Measurements from ENCODE around the gene ZBTB16. TPM values are rescaled to one million over a fixed set of nuclear protein-coding genes. Genes with fewer than 3 reads are reported as not detected.
A peak's percentile ranks its signal among the peaks of the same experiment; 100 is the strongest.

ZBTB16 gene
- total and polyA plus RNA-seq, 4 donors: 8.9 to 140 (median 34.5) TPM

GRCh38 chr11:114148013-114148382, 88.5 kb downstream of the ZBTB16 start:
- no peak overlapping the region for H3K9ac ChIP-seq (ENCODE audit: low read depth in 1 of 2, low read length in 2 of 2)
- no peak overlapping the region for H3K4me3 ChIP-seq (ENCODE audit: low read depth in 1 of 3, low read length in 3 of 3)
- DNase-seq (ENCODE audit: low spot score): no peak
- H3K27ac ChIP-seq (ENCODE audit: low read depth in 1 of 2, low read length in 2 of 2): peak overlapping the region in 1 of 2 donors; percentile 19
- no peaks in the 10 kb centered on the region for H3K27me3 ChIP-seq (ENCODE audit: control insufficient read depth in 4 of 4, insufficient read depth in 4 of 4, low read length in 3 of 4)
- peaks cover 0 to 4% (median 1%) of the 10 kb centered on the region in 4 donors for H3K36me3 ChIP-seq (ENCODE audit: control insufficient read depth in 4 of 4, insufficient read depth in 3 of 4, low read depth in 1 of 4, low read length in 3 of 4)
- TF ChIP-seq, protein P1, sequence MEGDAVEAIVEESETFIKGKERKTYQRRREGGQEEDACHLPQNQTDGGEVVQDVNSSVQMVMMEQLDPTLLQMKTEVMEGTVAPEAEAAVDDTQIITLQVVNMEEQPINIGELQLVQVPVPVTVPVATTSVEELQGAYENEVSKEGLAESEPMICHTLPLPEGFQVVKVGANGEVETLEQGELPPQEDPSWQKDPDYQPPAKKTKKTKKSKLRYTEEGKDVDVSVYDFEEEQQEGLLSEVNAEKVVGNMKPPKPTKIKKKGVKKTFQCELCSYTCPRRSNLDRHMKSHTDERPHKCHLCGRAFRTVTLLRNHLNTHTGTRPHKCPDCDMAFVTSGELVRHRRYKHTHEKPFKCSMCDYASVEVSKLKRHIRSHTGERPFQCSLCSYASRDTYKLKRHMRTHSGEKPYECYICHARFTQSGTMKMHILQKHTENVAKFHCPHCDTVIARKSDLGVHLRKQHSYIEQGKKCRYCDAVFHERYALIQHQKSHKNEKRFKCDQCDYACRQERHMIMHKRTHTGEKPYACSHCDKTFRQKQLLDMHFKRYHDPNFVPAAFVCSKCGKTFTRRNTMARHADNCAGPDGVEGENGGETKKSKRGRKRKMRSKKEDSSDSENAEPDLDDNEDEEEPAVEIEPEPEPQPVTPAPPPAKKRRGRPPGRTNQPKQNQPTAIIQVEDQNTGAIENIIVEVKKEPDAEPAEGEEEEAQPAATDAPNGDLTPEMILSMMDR (IDR thresholded peaks at IDR 0.05; ENCODE audit: low read depth, low read length, missing input control): no peak
- TF ChIP-seq NR2F2 (IDR thresholded peaks at IDR 0.05) (no peak), RAD21 (IDR thresholded peaks at IDR 0.05) (peak in 1 of 2 donors; percentile 0), TAF1 (conservative IDR thresholded peaks at IDR 0.05) (no peak), GABPA (IDR thresholded peaks at IDR 0.05 in 1 of 2, conservative IDR thresholded peaks at IDR 0.05 in 1 of 2) (no peak), ZBTB33 (IDR thresholded peaks at IDR 0.05) (no peak), REST (IDR thresholded peaks at IDR 0.05) (no peak), EGR1 (IDR thresholded peaks at IDR 0.05; ENCODE audit: low read depth in 2 of 2) (no peak)
- TF ChIP-seq, protein P2, sequence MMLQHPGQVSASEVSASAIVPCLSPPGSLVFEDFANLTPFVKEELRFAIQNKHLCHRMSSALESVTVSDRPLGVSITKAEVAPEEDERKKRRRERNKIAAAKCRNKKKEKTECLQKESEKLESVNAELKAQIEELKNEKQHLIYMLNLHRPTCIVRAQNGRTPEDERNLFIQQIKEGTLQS (IDR thresholded peaks at IDR 0.05): no peak
- 59% methylated on average over 5 of the region's 5 CpGs for WGBS
- peaks cover 32 to 78% (median 62%) of the 10 kb centered on the region in 4 donors for H3K4me1 ChIP-seq (ENCODE audit: control insufficient read depth in 4 of 4, insufficient read depth in 4 of 4, low read length in 3 of 4)
- no peaks in the 10 kb centered on the region for H3K9me3 ChIP-seq (ENCODE audit: control insufficient read depth in 4 of 4, low read length in 3 of 4)

DNA sequence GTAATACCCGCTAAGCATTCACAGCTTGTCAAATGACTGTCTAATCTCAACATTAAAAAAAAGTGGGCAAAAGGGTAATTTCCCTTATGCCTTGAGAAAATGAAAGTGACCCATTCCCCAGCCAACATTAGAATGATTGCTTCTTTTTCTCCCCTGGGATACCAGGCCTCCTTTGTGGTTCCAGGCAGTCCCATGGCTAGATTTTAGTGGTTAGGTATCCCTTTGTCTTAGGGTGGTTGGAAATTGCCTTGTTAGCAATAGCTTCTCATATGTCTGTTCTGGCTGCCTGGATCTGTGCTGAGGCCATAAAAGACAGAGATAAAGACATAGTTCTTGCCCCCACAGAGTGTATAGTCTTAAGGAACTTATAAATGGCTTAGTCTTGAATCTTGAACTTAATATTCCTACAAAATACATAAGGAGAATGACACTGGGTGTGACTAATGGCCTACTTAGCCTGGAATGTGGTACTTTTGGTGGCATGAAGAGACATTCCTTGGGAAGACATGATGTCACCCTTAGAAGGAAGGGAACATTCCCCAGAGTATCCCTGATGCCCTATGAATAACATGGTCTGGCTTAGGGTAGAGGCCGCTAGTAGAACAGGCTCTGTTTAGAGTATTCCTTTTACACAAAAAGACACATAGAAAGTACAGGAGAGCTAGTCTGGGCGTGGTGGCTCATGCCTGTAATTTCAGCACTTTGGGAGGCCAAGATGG, 90.3 kb downstream of the ZBTB16 start:
- H3K4me3 ChIP-seq (ENCODE audit: low read depth in 1 of 3, low read length in 3 of 3): no peak overlapping the region
- no peaks in the 10 kb centered on the region for H3K9me3 ChIP-seq (ENCODE audit: control insufficient read depth in 4 of 4, low read length in 3 of 4)
- peaks cover 0 to 4% (median 1%) of the 10 kb centered on the region in 4 donors for H3K36me3 ChIP-seq (ENCODE audit: control insufficient read depth in 4 of 4, insufficient read depth in 3 of 4, low read depth in 1 of 4, low read length in 3 of 4)
- peak overlapping the region in 1 of 2 donors; percentile 19 for H3K27ac ChIP-seq (ENCODE audit: low read depth in 1 of 2, low read length in 2 of 2)
- DNase-seq (ENCODE audit: low spot score): no peak
- no peaks in the 10 kb centered on the region for H3K27me3 ChIP-seq (ENCODE audit: control insufficient read depth in 4 of 4, insufficient read depth in 4 of 4, low read length in 3 of 4)
- TF ChIP-seq RAD21 (IDR thresholded peaks at IDR 0.05): no peak
- TF ChIP-seq RXRA (IDR thresholded peaks at IDR 0.05): peak; percentile 20 to 30
- 72% methylated on average over 3 of the region's 3 CpGs for WGBS
- H3K9ac ChIP-seq (ENCODE audit: low read depth in 1 of 2, low read length in 2 of 2): no peak overlapping the region
- H3K4me1 ChIP-seq (ENCODE audit: control insufficient read depth in 4 of 4, insufficient read depth in 4 of 4, low read length in 3 of 4): peaks cover 33 to 82% (median 63%) of the 10 kb centered on the region in 4 donors

Data from liver (tissue), 9 donors.